Stimulated activated CD4-positive, alpha-beta T cell treated with anti-CD3 and anti-CD28 coated beads, Interleukin-15, amount 100 ng/mL, for 48 hours (primary cell): ENCODE measurements around the gene BCHE.
"Not testable (repeated sequence)": the region's sequence is repeated elsewhere in the genome, so short reads cannot be mapped to it uniquely, and the experiment has no call there.

Source experiments
- DNase-seq, 2 donors: peaks; one replicate each; pipeline ENCODE4 v3.0.0-alpha.2; 2020; ENCODE audit warnings: low read depth in 2 of 2

The BCHE gene

DNA sequence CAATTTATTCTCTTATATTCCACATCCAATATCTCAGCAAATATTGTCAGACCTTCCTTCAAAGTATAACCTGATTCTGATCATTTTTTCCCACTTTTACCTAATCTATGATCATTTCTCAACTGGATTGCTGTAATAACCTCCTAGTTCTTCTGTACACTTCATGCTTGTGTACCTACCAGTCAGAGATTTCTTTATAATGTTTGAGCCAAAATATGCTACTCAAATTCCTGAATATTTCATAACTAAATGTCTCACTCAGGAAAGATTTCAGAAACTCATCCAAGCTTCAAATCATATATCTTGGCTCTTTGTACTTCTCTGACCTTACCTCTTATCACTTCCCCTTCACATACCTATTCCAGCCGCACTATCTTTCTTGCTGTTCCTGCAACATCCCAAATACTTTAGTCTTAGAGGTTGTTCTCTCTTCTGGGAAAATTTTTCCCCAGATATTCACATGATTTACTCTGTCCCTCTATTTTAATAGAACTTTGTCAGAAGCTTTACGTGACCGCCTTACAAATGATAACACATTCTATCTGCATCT is 20.0 kb downstream of the BCHE start:
- DNase-seq: no peak

DNA sequence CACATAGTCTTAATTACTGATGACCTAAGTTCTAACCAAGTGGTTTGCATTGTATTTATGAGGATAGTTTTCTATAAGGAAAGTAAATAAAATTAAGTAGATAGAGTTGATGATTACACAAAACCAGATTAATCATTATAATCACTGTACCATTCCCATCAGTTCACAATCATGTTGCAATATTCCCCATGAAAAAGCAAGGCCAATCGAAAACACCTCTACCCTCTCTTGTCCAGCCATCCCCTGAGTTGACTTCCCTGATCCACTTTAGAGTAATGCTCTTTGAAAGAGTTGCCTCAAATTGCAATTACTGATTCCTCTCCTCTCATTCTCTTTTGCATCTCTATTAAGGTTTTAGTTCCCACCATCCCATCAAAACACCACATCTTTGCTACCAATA is 21.0 kb downstream of the BCHE start:
- DNase-seq: no peak

DNA sequence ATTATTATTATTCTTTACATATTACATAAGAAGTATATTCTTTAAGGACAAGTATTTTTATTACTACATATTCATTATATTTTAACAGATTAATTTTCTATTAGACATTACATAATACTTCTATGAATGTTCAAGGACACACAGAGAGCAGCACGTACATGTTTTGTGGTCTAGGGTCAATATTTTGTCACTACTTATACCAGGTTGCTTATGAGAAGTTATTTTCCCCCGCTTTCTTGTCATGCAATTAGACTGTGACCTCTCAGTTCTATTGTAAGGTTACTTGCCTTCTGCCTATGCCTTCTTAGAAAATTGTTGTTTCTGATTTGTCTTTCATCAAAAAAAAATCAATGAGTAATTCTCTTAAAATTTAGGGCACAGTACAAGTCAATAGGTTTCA is 21.5 kb downstream of the BCHE start:
- DNase-seq: no peak

DNA sequence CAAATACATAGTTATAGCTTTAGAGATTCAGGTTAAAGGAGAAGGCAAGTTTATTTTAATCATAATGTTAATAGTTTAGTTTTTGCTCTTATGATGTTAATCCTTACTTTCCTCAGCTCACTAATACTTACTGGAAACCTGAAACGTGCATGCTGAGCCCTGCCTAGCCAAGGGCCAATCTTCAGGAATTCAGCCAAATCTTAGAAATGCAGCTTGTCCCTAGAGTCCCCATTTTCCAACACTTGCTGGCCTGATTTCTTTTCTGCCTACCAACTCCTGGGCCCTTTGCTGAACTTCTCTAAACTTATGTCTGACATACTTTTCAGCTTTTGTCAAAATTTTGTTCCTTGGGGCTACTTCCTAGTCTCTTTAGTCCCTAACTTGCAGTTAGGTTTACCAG is 22.8 kb downstream of the BCHE start:
- no peak for DNase-seq

DNA sequence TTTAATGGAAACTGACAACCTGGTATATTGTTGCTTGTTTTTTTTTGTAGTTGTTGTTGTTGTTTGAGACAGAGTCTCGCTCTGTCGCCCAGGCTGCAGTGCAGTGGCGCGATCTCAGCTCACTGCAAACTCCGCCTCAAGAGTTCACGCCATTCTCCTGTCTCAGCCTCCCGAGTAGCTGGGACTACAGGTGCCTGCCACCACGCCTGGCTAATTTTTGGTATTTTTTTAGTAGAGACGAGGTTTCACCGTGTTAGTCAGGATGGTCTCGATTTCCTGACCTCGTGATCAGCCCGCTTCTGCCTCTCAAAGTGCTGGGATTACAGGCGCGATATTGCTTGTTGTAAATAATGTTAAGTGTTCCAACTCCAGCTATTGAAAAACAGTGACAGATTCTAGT is 29.3 kb downstream of the BCHE start:
- not testable (repeated sequence) for DNase-seq

DNA sequence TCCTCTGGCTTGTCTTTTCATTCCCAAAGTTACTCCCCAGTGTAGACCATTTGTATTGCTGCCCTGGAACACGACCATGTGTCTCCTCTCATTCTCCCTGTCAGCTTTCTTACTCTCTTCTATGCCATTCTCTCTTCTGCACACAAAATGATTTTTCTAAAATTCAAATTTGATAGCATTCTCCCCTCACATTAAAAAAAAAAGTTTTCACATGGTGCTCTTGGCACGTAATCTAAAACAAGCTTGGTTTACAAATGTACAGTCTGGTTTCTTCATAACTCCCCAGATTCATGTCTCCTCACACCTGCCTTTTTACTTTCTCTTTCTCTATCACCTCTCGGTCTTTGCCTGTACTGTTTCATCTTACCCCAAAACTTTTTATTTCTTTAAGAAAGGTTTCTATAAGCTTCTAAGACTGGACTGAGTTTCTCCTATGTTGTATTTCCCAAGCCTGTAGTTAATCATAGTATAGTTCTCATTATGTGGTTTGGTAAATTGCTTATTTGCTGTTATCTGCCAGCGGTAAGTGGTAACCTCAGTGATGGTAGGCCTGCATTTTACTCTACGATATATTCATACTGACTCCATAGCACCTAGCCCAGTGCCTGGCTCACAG is 31.2 kb downstream of the BCHE start:
- no peak for DNase-seq

DNA sequence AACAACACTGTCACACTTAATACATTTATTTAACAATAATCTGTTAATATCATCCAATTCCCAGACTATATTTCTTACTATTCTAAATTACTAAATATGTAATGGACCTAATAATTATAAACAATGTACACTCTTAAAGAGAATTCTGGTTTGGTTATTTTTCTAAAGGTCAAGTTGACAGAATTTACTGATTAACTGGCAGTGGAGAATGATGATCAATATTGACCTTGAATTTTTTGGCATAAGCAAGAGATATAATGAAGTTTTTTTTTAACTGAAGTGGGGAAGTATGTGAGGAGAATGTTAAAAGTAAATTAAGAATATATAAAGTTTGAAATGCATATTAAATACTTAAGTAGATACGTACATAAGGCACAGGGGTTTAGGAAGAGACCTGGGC is 33.8 kb downstream of the BCHE start:
- DNase-seq: no peak

DNA sequence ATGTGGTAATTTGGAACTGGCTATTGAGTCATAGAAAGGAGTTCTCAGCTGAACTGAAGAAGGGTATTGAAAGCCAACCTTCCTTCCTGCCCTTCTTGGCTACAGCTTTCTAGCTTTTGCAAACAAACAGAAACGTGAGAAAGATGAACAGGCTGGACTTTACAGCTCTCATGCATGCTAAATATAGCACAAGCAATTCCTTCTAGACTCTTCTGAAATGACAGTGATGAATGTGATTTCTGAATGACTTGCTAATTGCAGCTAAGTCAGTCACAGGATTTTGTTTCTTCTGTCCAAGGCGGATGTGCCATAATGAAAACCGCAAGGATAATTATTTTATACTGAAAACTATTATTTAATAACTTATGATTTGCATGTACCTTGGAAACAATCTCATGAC is 36.3 kb downstream of the BCHE start:
- no peak for DNase-seq

DNA sequence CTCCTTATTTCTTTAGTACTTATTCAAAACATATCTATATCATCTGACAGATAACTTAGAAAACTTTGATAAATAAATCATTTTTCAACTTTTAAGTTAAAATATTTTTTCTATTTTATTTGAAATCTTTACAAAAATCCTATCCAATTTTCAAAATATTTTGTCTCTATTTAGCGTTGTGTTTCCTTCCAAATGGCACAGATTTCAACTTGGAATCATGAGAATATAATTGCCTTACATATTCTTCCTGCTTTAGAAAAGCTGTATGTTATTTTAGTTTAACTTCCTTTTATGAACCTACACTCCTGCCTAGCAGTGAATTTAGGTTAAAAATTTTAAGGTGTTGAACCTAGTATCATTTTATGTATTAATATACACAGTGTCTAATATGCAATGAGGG is 38.2 kb downstream of the BCHE start:
- DNase-seq: no peak

DNA sequence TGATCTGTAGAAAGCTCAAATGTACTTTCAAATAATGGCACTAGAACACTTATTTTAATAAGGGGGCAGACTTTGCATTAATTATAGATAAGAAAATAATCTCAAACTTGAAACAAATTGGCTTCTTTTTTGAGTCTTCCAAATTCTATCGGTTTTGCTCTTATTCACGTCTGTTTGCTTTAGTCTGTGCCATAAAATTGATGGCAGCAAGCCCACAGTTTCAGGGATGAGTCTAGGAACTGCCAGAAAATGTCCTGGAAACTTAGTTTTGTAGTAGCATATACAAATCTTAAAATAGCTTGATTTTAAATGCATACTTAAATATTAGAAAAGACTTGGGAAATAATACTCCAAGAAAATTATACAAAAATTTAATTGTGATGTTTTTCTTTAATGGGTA is 39.7 kb downstream of the BCHE start:
- DNase-seq: no peak

DNA sequence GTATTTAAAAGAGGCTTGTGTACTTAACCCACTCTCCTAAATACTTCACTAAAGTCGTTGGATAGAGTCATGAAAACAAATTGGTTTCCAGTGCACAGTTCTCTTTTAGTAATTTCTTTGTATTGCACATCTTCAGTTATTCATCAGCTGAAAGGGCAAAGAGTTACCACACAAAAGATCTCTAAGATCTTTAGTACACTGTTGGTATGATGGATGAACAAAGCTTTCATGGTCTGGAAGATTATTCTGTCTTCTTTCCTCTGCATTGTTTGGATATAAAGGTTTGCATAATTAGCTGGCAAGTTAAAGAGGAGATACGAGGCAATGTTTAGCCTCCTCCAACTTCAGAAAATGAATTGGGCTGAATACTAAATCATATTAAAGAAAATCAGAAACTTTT is 40.5 kb downstream of the BCHE start:
- no peak for DNase-seq

DNA sequence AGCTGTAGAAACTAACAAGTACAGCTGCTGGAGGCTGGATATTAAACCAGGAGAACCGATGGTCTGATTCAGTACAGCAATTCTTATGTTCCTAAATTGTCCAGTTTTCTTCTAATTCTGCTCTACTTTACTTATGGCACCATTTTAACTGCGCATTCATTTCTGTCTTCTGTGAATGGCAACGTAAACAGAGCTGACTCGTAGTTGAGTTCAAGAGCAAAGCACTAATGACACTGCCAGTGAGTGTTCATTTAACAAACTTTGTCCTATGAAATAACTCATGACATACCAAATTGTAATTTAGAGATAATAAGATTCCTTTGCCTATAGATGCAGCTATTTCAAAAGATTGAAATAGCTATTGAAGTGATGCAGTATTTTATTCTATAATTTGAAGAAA is 48.7 kb downstream of the BCHE start:
- DNase-seq: no peak

DNA sequence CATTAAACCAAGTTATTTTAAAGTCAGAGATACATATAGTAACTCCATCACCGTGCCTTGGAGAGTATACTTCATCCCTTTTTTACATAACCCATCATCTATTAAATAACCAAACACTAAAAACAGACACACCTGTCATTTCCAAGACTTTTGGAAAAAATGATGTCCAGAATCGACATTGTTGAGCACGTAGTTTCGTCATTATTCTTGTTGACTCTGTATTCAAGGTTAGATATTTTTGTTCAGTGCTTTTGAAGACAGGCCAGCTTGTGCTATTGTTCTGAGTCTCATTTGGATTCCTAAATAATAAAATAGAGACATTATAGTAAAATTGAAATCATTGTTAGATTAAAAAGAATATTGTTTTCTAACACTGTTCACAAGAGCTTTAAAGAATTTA is 51.2 kb downstream of the BCHE start:
- DNase-seq: no peak

DNA sequence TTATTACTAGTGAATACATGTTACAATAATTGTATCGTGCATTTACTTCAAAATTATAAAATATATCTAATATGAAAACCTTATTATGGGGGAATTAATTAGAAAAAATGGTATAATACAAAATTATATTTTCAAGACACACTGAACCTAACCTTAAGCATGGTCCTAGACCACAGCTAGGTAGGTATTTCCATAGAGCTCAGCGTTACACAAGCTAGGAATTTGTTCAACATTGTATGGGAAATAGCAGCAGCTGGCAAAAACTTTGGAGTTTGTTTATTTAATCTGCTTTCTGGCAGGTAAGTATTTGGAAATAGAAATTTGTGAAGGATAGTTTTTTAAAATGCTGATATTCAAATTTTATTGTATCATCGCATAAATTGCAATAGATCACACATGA is 52.9 kb downstream of the BCHE start:
- DNase-seq: no peak

DNA sequence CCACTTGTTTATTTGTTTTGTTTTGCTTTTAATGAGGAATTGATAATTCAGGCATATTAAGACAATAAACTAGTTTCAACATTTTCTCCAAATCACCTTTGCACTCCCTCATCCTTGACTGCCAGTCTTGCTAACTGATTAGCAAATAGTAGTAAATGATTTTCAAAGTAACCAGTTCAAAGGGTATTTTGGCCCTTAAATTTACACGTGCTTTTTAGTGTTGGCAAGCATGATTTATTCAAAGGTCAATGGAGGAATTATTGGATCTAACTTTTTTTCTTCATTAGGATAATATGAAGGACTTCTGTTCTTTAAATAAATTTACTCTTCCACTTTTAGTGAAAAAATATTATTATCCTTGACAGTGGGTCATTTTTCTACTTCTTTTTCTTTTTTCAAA is 53.8 kb downstream of the BCHE start:
- no peak for DNase-seq

DNA sequence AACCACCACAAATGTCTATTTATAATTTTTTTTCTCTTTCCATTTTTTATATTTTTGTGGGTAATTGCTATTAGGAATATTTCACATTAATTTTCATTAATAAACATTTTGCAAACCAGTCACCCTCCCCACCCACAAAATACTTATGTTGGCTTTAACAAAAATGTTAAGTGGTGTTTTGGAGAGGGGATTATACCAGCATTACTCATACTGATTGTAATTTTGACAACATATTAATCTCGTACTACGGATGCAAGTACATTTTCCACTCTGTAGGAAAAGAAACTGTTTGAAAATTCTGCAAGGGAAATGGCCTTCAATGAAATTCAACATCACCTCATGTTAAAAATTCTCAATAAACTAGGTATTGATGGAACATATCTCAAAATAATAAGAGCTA is 58.3 kb downstream of the BCHE start:
- DNase-seq: no peak

DNA sequence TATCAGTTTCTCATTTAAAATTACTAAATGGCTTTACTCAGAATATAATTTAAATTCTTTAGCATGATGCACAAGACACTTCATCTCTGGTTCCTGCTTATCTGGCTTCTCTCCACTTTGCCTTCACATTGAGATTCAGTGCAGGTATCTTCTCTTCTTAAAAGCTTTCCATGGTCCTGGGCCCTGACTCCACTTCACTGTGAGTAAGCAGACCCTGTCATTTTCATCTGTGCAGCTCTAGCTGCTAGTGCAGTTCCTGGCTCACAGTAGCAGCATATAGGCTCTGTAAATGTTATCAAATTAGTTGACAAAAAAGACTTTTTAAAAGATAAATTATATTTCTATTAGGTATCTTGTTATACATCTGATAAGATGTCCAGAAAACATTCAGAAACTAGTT is 58.8 kb downstream of the BCHE start:
- DNase-seq: no peak

DNA sequence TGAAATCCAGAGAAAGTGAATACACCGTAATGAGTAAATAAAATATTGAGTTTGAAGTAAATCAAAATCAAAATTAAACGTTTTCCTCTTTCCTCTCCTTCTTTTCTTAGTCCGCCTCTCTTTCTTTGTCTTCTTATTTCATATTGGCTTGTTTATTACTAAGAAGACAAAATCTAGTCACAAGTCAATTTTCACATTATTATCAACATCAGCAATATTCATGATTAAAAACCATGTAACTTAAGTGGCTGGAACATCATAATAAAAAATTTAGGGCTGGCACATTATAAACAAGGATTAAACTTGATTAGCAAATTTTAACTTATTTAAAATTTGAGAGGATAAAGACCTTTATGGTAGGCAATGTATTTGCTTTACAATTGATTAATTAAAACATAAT is 61.4 kb downstream of the BCHE start:
- DNase-seq: no peak

DNA sequence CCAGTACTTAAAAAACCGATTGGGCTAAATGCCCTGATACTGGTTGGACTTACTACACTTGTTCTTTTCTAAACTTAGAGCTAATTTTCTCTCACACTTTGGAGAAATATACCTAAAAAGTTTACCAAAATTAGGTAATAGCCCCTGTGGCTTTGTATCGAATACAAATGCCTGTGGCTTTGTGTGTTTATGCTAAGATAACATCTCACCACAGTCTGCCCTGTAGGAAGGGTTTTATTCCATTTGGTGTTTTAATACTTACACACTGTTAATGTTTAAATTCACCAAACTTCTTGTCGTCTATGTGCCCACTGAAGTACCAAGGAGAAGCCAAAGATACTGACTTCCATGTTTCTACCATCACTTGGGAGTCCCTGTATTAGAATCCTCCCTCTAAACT is 66.4 kb downstream of the BCHE start:
- no peak for DNase-seq

DNA sequence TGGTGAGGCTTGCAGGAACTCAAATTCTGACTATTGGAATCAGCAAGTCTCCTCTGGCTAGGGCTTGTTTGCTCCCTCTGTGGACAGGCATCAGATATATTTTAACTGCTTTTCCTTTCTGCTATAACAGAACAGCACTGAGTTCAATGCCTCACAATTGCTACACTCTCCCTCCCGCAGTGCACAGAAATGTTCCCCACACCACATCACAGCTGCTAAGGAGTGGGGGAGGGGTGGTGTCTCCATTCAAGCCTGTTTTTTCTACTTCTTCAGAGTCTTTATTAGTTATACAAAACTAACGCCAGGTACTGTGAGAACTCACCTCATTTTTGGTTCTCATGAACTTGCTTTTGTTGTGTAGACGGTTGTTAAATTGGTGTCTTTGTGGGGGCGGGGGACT is 68.5 kb downstream of the BCHE start:
- DNase-seq: no peak

DNA sequence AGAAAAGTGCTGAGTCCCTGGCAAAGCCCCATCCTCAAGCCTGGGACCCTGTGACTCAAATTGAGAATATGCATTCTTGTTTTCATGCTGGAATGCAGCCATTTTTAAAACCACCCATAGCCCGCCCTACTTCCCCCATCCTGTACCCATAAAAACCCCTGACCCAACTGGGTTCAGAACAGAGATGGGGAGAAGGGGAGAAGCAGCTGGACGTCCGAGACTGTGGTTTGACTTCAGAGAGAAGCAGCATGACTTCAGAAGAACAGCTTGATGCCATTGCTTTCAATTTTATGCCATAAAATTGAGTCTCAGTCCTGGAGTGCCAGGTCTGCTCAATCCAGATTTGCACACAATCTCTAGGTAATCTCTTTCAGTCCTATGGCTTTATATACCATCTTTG is 78.2 kb downstream of the BCHE start:
- no peak for DNase-seq

DNA sequence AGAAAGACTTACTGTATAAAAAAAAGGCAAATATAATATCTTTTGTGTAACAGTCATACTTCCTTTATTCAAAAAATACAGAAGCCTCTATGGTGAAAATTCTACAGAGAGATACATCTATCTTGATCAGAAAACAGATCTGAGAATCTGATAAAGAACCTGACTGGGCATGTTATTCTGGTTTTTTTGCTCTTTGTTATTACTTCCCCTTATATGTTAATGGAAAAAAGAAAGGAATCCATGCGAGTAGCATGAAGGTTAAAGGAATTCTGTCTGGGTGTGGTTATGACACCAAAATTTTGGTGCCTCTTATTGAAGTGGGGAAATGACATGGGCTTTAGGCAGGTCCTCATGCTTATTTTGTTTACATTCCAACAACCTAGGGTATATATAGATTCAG is 81.7 kb downstream of the BCHE start:
- no peak for DNase-seq

DNA sequence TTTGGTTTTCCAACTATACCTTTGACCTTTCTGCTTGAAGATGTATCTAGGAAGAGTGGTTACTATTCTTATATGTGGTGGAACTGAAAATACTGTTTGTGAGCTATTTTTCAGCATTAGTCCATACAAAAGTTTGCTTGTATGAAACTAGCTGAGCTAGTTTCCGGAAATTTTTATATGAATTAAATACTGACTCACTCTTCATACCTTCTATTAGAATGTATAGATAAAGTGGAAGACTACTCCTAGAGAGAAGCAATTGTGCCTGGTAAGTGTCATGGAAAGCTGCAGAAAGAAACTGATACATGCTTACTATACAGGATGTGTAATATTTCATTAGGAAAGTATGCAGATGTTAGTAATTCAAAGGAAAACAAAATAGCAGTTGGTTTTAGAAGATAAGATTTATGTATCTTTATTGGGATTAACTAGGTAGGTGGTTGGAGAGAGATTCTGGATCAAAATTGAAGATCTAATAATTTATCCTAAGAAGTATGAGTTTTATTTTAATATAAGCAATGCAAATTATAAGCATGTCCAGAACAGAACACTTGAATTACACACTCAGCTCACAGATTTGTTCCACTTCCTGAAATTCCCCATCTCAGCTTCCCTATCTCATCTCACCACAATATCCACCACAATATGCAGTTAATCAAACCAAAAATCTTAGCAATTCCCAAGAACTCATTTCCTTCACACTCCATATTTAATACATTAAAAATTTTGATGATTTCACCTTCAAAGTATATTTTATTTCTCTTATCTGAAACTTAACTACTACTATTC is 82.8 kb downstream of the BCHE start:
- no peak for DNase-seq

DNA sequence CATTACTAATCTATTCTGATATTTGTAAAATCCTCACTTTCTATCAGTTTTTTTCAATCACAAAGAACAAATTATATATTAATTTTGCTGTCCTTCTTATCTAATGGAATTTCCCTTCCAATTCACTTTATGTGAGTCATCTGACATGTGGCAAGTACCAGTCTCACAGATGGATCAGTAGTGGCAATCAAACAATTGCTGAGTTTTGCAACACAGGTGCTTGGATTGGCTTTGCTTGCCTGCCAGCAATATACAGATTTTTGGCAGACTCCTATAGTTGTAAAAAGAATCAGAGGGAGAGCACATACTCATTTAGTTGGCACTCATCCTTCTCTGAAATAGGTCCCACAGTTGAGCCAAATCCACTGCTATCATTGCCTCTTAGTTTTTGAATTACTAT is 83.7 kb downstream of the BCHE start:
- DNase-seq: no peak
